OCI-LY1 (cell line): ENCODE results near the gene APBA3.

ENCODE experiments used
- EZH2 ChIP-seq: fragments of 200-600 bp; sonication (generic), shearing (Covaris generic); IDR thresholded peaks from 2 replicates; pipeline ENCODE4 v1.8.0; 2017; ENCODE audit warnings: borderline replicate concordance, mixed run types, mild to moderate bottlenecking, antibody characterized with exemption, low read length, moderate library complexity, mixed read lengths
- TF ChIP-seq, protein P1 (sequence below): fragments of 200-600 bp; sonication (generic), shearing (Covaris generic); IDR thresholded peaks from 2 replicates; pipeline ENCODE4 v1.5.1; 2017; ENCODE audit warnings: mild to moderate bottlenecking, antibody characterized with exemption, low read length, moderate library complexity, mixed read lengths

DNA sequence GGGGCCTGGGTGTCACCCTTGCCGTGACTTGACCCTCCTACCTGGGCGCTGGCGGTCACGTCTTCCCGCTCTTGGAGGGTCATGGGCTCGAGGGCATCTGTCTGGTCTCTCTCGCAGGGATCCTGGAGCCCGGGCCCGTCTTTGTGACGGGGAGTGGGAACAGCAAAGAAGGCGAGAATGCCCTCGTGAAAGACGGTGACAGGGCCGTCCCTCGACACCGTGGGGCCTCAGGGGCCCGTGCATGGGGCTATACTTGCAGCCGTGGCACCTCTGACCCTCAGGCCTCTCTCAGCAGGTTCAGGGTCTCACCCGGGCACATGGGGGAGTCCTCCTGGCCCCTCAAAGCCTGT is 45.6 kb upstream of the APBA3 start:
- TF ChIP-seq, protein P1, sequence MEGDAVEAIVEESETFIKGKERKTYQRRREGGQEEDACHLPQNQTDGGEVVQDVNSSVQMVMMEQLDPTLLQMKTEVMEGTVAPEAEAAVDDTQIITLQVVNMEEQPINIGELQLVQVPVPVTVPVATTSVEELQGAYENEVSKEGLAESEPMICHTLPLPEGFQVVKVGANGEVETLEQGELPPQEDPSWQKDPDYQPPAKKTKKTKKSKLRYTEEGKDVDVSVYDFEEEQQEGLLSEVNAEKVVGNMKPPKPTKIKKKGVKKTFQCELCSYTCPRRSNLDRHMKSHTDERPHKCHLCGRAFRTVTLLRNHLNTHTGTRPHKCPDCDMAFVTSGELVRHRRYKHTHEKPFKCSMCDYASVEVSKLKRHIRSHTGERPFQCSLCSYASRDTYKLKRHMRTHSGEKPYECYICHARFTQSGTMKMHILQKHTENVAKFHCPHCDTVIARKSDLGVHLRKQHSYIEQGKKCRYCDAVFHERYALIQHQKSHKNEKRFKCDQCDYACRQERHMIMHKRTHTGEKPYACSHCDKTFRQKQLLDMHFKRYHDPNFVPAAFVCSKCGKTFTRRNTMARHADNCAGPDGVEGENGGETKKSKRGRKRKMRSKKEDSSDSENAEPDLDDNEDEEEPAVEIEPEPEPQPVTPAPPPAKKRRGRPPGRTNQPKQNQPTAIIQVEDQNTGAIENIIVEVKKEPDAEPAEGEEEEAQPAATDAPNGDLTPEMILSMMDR: no peak
- TF ChIP-seq EZH2: no peak
